MCF 10A (cell line): ENCODE results near the gene MYL2. TPM values are rescaled to one million over a fixed set of nuclear protein-coding genes. Genes with fewer than 3 reads are reported as not detected.

Experiments
- BruUV-seq: library from RNA; stranded (reverse); fragments of 400-500 nt; replicated peaks from 2 replicates; lab custom pipeline; 2021; lab: Mats Ljungman, UMichigan
- CTCF ChIA-PET: fragments of 300-600 bp; sonication (Branson Sonifier 250); formaldehyde crosslinking; extraction: SDS; loops from one replicate; lab custom pipeline; 2021; ENCODE audit warnings: antibody characterized with exemption, inconsistent platforms; lab: Yijun Ruan, JAX
- POLR2A ChIA-PET: fragments of 300-600, 350-650 bp; sonication (Branson Sonifier 250); formaldehyde crosslinking; extraction: SDS; loops from one replicate; lab custom pipeline; 2020; ENCODE audit warnings: antibody characterized with exemption, inconsistent platforms; lab: Yijun Ruan, JAX
- DNase-seq: peaks from one replicate; pipeline ENCODE4 v3.0.0-alpha.2; 2018; ENCODE audit not compliant: unreplicated experiment
- H3K27ac Mint-ChIP-seq: one replicate; pipeline ENCODE4 v1.8.0; 2022; ENCODE audit warnings: mild to moderate bottlenecking, low read depth, mixed read lengths; ENCODE audit not compliant: unreplicated experiment
- H3K27me3 Mint-ChIP-seq: one replicate; pipeline ENCODE4 v1.8.0; 2022; ENCODE audit warnings: mixed read lengths; ENCODE audit not compliant: insufficient read depth, unreplicated experiment
- H3K36me3 Mint-ChIP-seq: one replicate; pipeline ENCODE4 v1.8.0; 2022; ENCODE audit warnings: mild to moderate bottlenecking, moderate library complexity, mixed read lengths; ENCODE audit not compliant: insufficient read depth, unreplicated experiment
- H3K4me1 Mint-ChIP-seq: one replicate; pipeline ENCODE4 v1.8.0; 2022; ENCODE audit warnings: mixed read lengths; ENCODE audit not compliant: insufficient read depth, unreplicated experiment
- H3K4me3 Mint-ChIP-seq: one replicate; pipeline ENCODE4 v1.8.0; 2022; ENCODE audit warnings: mild to moderate bottlenecking, moderate library complexity, mixed read lengths; ENCODE audit not compliant: unreplicated experiment
- H3K9me3 Mint-ChIP-seq: one replicate; pipeline ENCODE4 v1.8.0; 2022; ENCODE audit warnings: mixed read lengths; ENCODE audit not compliant: unreplicated experiment
- intact Hi-C: fragments of 100-400 bp; cut with micrococcal nuclease; formaldehyde crosslinking; loops from 2 replicates; pipeline ENCODE4 v1.14.1; 2022
- total RNA-seq: library from RNA; stranded (reverse); gene quantifications from 2 replicates; pipeline ENCODE4 v1.2.3, GENCODE V29; 2022
- TF ChIP-seq, protein P1 (sequence below): fragments of 200-600 bp; IDR thresholded peaks from one replicate; pipeline ENCODE4 v1.8.0; 2022; ENCODE audit warnings: antibody characterized with exemption, mild to moderate bottlenecking; ENCODE audit not compliant: unreplicated experiment

MYL2 gene
- total RNA-seq, 1 experiment from 2014 or later = not detected

DNA sequence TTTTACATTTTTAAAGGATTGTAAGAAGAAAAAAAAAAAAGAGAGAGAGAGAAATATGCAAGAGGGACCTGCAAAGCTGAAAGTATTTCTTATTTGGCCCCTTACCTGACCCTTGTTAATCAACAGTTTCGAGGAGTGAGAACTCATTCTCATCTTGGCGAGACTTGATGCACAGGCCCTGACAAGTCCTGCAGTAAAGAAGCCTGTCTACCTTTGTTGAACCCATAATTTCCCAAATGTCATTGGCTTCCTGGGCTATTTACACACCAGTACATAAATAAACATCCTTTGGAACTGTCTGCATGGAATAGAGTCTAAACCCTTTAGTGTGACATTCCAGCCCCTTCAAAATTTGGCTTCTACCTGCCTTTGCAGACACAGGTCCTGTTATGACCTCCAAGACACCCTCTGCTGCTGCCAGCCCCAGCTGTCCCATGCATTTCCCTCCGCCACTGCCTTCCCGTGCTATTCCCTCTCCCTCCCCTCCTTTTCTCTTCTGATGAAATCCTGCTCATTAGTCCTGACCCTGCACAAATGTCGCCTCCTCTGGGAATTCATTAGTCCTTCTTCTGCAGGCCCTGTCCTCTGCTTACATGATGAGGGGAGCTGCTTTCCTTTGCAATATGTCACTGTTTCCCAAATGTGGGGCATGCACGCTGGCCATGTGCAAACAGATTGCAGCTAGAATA lies 35.1 kb downstream of the MYL2 start:
- H3K27ac Mint-ChIP-seq = no peak overlapping the region
- BruUV-seq = no TSS peak
- no peak overlapping the region for H3K4me3 Mint-ChIP-seq
- H3K27me3 Mint-ChIP-seq = peaks cover 17% of the 10 kb centered on the region
- no peaks in the 10 kb centered on the region for H3K4me1 Mint-ChIP-seq
- TF ChIP-seq, protein P1, sequence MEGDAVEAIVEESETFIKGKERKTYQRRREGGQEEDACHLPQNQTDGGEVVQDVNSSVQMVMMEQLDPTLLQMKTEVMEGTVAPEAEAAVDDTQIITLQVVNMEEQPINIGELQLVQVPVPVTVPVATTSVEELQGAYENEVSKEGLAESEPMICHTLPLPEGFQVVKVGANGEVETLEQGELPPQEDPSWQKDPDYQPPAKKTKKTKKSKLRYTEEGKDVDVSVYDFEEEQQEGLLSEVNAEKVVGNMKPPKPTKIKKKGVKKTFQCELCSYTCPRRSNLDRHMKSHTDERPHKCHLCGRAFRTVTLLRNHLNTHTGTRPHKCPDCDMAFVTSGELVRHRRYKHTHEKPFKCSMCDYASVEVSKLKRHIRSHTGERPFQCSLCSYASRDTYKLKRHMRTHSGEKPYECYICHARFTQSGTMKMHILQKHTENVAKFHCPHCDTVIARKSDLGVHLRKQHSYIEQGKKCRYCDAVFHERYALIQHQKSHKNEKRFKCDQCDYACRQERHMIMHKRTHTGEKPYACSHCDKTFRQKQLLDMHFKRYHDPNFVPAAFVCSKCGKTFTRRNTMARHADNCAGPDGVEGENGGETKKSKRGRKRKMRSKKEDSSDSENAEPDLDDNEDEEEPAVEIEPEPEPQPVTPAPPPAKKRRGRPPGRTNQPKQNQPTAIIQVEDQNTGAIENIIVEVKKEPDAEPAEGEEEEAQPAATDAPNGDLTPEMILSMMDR = no peak
- POLR2A ChIA-PET = interaction anchor here (0.6 kb wide), 1 partner anchor 308 kb away, joined by 3 read pairs; no protein-coding TSS in a partner anchor
- peaks cover 6% of the 10 kb centered on the region for H3K36me3 Mint-ChIP-seq
- intact Hi-C loops = loop anchor here (5.0 kb wide), 2 partner anchors 143 to 188 kb away; partner anchors contain the start of gene PPP1CC
- DNase-seq = no peak
- H3K9me3 Mint-ChIP-seq = peaks cover 7% of the 10 kb centered on the region
- CTCF ChIA-PET = interaction anchor here (0.6 to 3.4 kb wide), 5 partner anchors 9 to 478 kb away, joined by 3 to 21 read pairs (median 5); no protein-coding TSS in a partner anchor

DNA sequence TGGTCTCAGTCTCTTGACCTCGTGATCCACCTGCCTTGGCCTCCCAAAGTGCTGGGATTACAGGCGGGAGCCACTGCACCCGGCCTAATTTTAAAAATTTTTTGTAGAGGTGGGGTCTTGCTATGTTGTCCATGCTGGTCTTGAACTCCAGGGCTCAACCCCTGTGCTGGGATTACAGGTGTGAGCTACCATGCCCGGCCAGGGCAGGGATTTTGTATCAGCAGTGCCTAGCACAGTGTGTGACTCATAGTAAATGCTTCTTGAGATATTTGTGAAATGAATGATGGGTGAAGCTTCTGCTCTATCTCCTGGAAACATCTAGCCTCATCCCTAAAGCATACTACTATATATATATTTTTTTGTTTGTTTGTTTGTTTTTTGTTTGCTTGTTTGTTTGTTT lies 37.1 kb downstream of the MYL2 start:
- Mint-ChIP-seq H3K36me3 (peaks cover 6% of the 10 kb centered on the region), H3K4me3 (no peak overlapping the region), H3K27ac (no peak overlapping the region), H3K4me1 (peaks cover 7% of the 10 kb centered on the region), H3K9me3 (peaks cover 8% of the 10 kb centered on the region), H3K27me3 (peaks cover under 1% of the 10 kb centered on the region)
- no peak for DNase-seq
- intact Hi-C loops = no loop called here
- no TSS peak for BruUV-seq
- TF ChIP-seq, protein P1 = no peak
- ChIA-PET POLR2A (interaction anchor here (0.7 to 1.6 kb wide), 2 partner anchors 58 to 415 kb away, joined by 3 to 5 read pairs; partner anchors contain the start of genes FAM216A and GPN3), CTCF (interaction anchor here (0.6 to 3.4 kb wide), 5 partner anchors 11 to 416 kb away, joined by 3 to 21 read pairs (median 3); no protein-coding TSS in a partner anchor)

DNA sequence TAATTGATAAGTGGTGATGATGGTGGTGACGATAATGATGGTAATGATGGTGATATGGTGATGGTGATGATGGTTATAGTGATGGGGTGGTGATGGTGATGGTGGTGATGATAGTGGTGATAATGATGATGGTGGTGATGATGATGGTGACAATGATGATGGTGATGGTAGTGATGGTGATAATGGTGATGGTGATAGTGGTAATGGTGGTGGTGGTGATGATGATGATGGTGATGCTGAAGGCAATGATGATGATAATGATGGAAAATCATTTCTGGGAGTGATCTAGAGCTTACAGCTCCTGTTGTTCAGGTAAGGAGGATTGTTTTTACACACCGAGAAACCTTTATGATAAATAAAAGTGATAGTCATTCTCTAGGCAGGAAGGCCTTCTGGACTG lies 39.7 kb downstream of the MYL2 start:
- CTCF ChIA-PET = interaction anchor here (0.6 to 1.2 kb wide), 3 partner anchors 13 to 53 kb away, joined by 3 read pairs; no protein-coding TSS in a partner anchor
- Mint-ChIP-seq H3K27me3 (no peaks in the 10 kb centered on the region), H3K4me3 (no peak overlapping the region), H3K27ac (no peak overlapping the region), H3K36me3 (no peaks in the 10 kb centered on the region), H3K4me1 (peaks cover 8% of the 10 kb centered on the region), H3K9me3 (peaks cover 8% of the 10 kb centered on the region)
- intact Hi-C loops = no loop called here
- no peak for DNase-seq
- no TSS peak for BruUV-seq
- TF ChIP-seq, protein P1 = no peak
- POLR2A ChIA-PET = no interaction called here

DNA sequence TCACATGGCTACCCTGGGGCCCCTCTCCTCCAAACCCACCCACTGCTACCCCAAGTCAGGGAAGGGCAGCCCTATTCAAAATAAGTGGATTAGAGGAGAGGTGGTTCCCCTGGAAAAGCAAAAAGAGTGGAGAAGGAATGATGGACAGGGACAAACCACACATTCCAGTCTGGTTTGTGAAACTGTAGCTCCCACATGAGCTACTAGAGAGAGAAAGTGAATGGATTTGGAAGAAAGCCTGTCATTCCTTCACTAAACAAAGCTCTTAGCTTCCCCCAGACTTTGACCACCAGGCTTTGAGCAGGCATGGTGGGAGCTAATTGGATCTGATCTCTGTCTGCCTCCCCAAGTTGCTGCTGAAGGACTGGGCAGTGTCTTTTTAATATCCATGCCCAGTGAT lies 45.6 kb downstream of the MYL2 start:
- TF ChIP-seq, protein P1 = no peak
- CTCF ChIA-PET = interaction anchor here (0.7 kb wide), 1 partner anchor 210 kb away, joined by 3 read pairs; no protein-coding TSS in a partner anchor
- Mint-ChIP-seq H3K4me3 (no peak overlapping the region), H3K27me3 (peaks cover 45% of the 10 kb centered on the region), H3K4me1 (peaks cover 8% of the 10 kb centered on the region), H3K27ac (no peak overlapping the region), H3K9me3 (no peaks in the 10 kb centered on the region), H3K36me3 (no peaks in the 10 kb centered on the region)
- BruUV-seq = no TSS peak
- no peak for DNase-seq
- POLR2A ChIA-PET = no interaction called here
- intact Hi-C loops = no loop called here
